ENCODE results near the gene AGAP1.

AGAP1 gene

GRCh38 chr2:235461763-235462414 lies 32.0 kb upstream of the AGAP1 start:
- H3K27me3 ChIP-seq (ENCODE audit: control insufficient read depth in 1 of 2, insufficient read depth in 2 of 2, low read length in 2 of 2): no peaks in the 10 kb centered on the region
- no peaks in the 10 kb centered on the region for H3K9me3 ChIP-seq (ENCODE audit: control insufficient read depth in 1 of 2, low read length in 2 of 2)

GRCh38 chr2:235462415-235462790 lies 31.4 kb upstream of the AGAP1 start:
- no peak overlapping the region for H3K4me3 ChIP-seq (ENCODE audit: low read depth in 1 of 2, low read length in 2 of 2)
- H3K4me1 ChIP-seq (ENCODE audit: control insufficient read depth in 1 of 2, insufficient read depth in 2 of 2, low read length in 2 of 2): no peaks in the 10 kb centered on the region
- H3K9me3 ChIP-seq (ENCODE audit: control insufficient read depth in 1 of 2, low read length in 2 of 2): no peaks in the 10 kb centered on the region
- H3K9ac ChIP-seq (ENCODE audit: low read depth in 1 of 2, low read length in 2 of 2): no peak overlapping the region
- no peaks in the 10 kb centered on the region for H3K27me3 ChIP-seq (ENCODE audit: control insufficient read depth in 1 of 2, insufficient read depth in 2 of 2, low read length in 2 of 2)
- H3K27ac ChIP-seq (ENCODE audit: low read depth, low read length): no peak overlapping the region
- no peaks in the 10 kb centered on the region for H3K36me3 ChIP-seq (ENCODE audit: control insufficient read depth in 1 of 2, insufficient read depth in 2 of 2, low read length in 2 of 2)

More at GRCh38 chr2:235461763-235462414, 32.0 kb upstream of the AGAP1 start:
- Histone ChIP-seq H3K27ac (ENCODE audit: low read depth, low read length) (no peak overlapping the region), H3K36me3 (ENCODE audit: control insufficient read depth in 1 of 2, insufficient read depth in 2 of 2, low read length in 2 of 2) (no peaks in the 10 kb centered on the region), H3K4me3 (ENCODE audit: low read depth in 1 of 2, low read length in 2 of 2) (no peak overlapping the region), H3K4me1 (ENCODE audit: control insufficient read depth in 1 of 2, insufficient read depth in 2 of 2, low read length in 2 of 2) (no peaks in the 10 kb centered on the region), H3K9ac (ENCODE audit: low read depth in 1 of 2, low read length in 2 of 2) (no peak overlapping the region)

GRCh38 chr2:235463893-235464292 lies 29.9 kb upstream of the AGAP1 start:
- H3K36me3 ChIP-seq (ENCODE audit: control insufficient read depth in 1 of 2, insufficient read depth in 2 of 2, low read length in 2 of 2): no peaks in the 10 kb centered on the region
- no peak overlapping the region for H3K4me3 ChIP-seq (ENCODE audit: low read depth in 1 of 2, low read length in 2 of 2)
- peaks cover 0 to 3% of the 10 kb centered on the region in 2 donors for H3K4me1 ChIP-seq (ENCODE audit: control insufficient read depth in 1 of 2, insufficient read depth in 2 of 2, low read length in 2 of 2)
- H3K27me3 ChIP-seq (ENCODE audit: control insufficient read depth in 1 of 2, insufficient read depth in 2 of 2, low read length in 2 of 2): no peaks in the 10 kb centered on the region
- H3K9ac ChIP-seq (ENCODE audit: low read depth in 1 of 2, low read length in 2 of 2): no peak overlapping the region
- no peaks in the 10 kb centered on the region for H3K9me3 ChIP-seq (ENCODE audit: control insufficient read depth in 1 of 2, low read length in 2 of 2)
- no peak overlapping the region for H3K27ac ChIP-seq (ENCODE audit: low read depth, low read length)

- H3K27me3 ChIP-seq (ENCODE audit: control insufficient read depth in 1 of 2, insufficient read depth in 2 of 2, low read length in 2 of 2): no peaks in the 10 kb centered on the region
- no peaks in the 10 kb centered on the region for H3K36me3 ChIP-seq (ENCODE audit: control insufficient read depth in 1 of 2, insufficient read depth in 2 of 2, low read length in 2 of 2)
Measured at GRCh38 chr2:235467588-235467987, 26.3 kb upstream of the AGAP1 start.

GRCh38 chr2:235468978-235469655 lies 24.7 kb upstream of the AGAP1 start:
- Histone ChIP-seq H3K4me1 (ENCODE audit: control insufficient read depth in 1 of 2, insufficient read depth in 2 of 2, low read length in 2 of 2) (peaks cover 0 to 4% of the 10 kb centered on the region in 2 donors), H3K36me3 (ENCODE audit: control insufficient read depth in 1 of 2, insufficient read depth in 2 of 2, low read length in 2 of 2) (no peaks in the 10 kb centered on the region), H3K9ac (ENCODE audit: low read depth in 1 of 2, low read length in 2 of 2) (no peak overlapping the region), H3K9me3 (ENCODE audit: control insufficient read depth in 1 of 2, low read length in 2 of 2) (no peaks in the 10 kb centered on the region), H3K27ac (ENCODE audit: low read depth, low read length) (no peak overlapping the region), H3K27me3 (ENCODE audit: control insufficient read depth in 1 of 2, insufficient read depth in 2 of 2, low read length in 2 of 2) (no peaks in the 10 kb centered on the region), H3K4me3 (ENCODE audit: low read depth in 1 of 2, low read length in 2 of 2) (no peak overlapping the region)

More at GRCh38 chr2:235467588-235467987, 26.3 kb upstream of the AGAP1 start:
- Histone ChIP-seq H3K4me1 (ENCODE audit: control insufficient read depth in 1 of 2, insufficient read depth in 2 of 2, low read length in 2 of 2) (peaks cover 0 to 4% of the 10 kb centered on the region in 2 donors), H3K9me3 (ENCODE audit: control insufficient read depth in 1 of 2, low read length in 2 of 2) (no peaks in the 10 kb centered on the region), H3K9ac (ENCODE audit: low read depth in 1 of 2, low read length in 2 of 2) (no peak overlapping the region), H3K4me3 (ENCODE audit: low read depth in 1 of 2, low read length in 2 of 2) (no peak overlapping the region), H3K27ac (ENCODE audit: low read depth, low read length) (no peak overlapping the region)

GRCh38 chr2:235471186-235471747 lies 22.6 kb upstream of the AGAP1 start:
- no peak overlapping the region for H3K4me3 ChIP-seq (ENCODE audit: low read depth in 1 of 2, low read length in 2 of 2)
- no peak overlapping the region for H3K9ac ChIP-seq (ENCODE audit: low read depth in 1 of 2, low read length in 2 of 2)
- no peaks in the 10 kb centered on the region for H3K9me3 ChIP-seq (ENCODE audit: control insufficient read depth in 1 of 2, low read length in 2 of 2)
- no peak overlapping the region for H3K27ac ChIP-seq (ENCODE audit: low read depth, low read length)
- H3K4me1 ChIP-seq (ENCODE audit: control insufficient read depth in 1 of 2, insufficient read depth in 2 of 2, low read length in 2 of 2): peaks cover 0 to 4% of the 10 kb centered on the region in 2 donors
- no peaks in the 10 kb centered on the region for H3K36me3 ChIP-seq (ENCODE audit: control insufficient read depth in 1 of 2, insufficient read depth in 2 of 2, low read length in 2 of 2)
- H3K27me3 ChIP-seq (ENCODE audit: control insufficient read depth in 1 of 2, insufficient read depth in 2 of 2, low read length in 2 of 2): no peaks in the 10 kb centered on the region

GRCh38 chr2:235472443-235472842 lies 21.4 kb upstream of the AGAP1 start:
- Histone ChIP-seq H3K27me3 (ENCODE audit: control insufficient read depth in 1 of 2, insufficient read depth in 2 of 2, low read length in 2 of 2) (no peaks in the 10 kb centered on the region), H3K4me3 (ENCODE audit: low read depth in 1 of 2, low read length in 2 of 2) (no peak overlapping the region), H3K36me3 (ENCODE audit: control insufficient read depth in 1 of 2, insufficient read depth in 2 of 2, low read length in 2 of 2) (no peaks in the 10 kb centered on the region), H3K4me1 (ENCODE audit: control insufficient read depth in 1 of 2, insufficient read depth in 2 of 2, low read length in 2 of 2) (peaks cover 0 to 4% of the 10 kb centered on the region in 2 donors), H3K9ac (ENCODE audit: low read depth in 1 of 2, low read length in 2 of 2) (no peak overlapping the region), H3K27ac (ENCODE audit: low read depth, low read length) (no peak overlapping the region), H3K9me3 (ENCODE audit: control insufficient read depth in 1 of 2, low read length in 2 of 2) (no peaks in the 10 kb centered on the region)

- Histone ChIP-seq H3K27ac (ENCODE audit: low read depth, low read length) (no peak overlapping the region), H3K27me3 (ENCODE audit: control insufficient read depth in 1 of 2, insufficient read depth in 2 of 2, low read length in 2 of 2) (no peaks in the 10 kb centered on the region), H3K4me3 (ENCODE audit: low read depth in 1 of 2, low read length in 2 of 2) (no peak overlapping the region), H3K9ac (ENCODE audit: low read depth in 1 of 2, low read length in 2 of 2) (no peak overlapping the region), H3K9me3 (ENCODE audit: control insufficient read depth in 1 of 2, low read length in 2 of 2) (no peaks in the 10 kb centered on the region), H3K36me3 (ENCODE audit: control insufficient read depth in 1 of 2, insufficient read depth in 2 of 2, low read length in 2 of 2) (no peaks in the 10 kb centered on the region), H3K4me1 (ENCODE audit: control insufficient read depth in 1 of 2, insufficient read depth in 2 of 2, low read length in 2 of 2) (peaks cover 0 to 3% of the 10 kb centered on the region in 2 donors)
Measured at GRCh38 chr2:235478609-235479008, 15.2 kb upstream of the AGAP1 start.

GRCh38 chr2:235479604-235480003 lies 14.2 kb upstream of the AGAP1 start:
- Histone ChIP-seq H3K27me3 (ENCODE audit: control insufficient read depth in 1 of 2, insufficient read depth in 2 of 2, low read length in 2 of 2) (no peaks in the 10 kb centered on the region), H3K27ac (ENCODE audit: low read depth, low read length) (no peak overlapping the region), H3K9me3 (ENCODE audit: control insufficient read depth in 1 of 2, low read length in 2 of 2) (no peaks in the 10 kb centered on the region), H3K4me3 (ENCODE audit: low read depth in 1 of 2, low read length in 2 of 2) (no peak overlapping the region), H3K36me3 (ENCODE audit: control insufficient read depth in 1 of 2, insufficient read depth in 2 of 2, low read length in 2 of 2) (no peaks in the 10 kb centered on the region), H3K4me1 (ENCODE audit: control insufficient read depth in 1 of 2, insufficient read depth in 2 of 2, low read length in 2 of 2) (peaks cover 0 to 3% of the 10 kb centered on the region in 2 donors), H3K9ac (ENCODE audit: low read depth in 1 of 2, low read length in 2 of 2) (no peak overlapping the region)

- Histone ChIP-seq H3K9me3 (ENCODE audit: control insufficient read depth in 1 of 2, low read length in 2 of 2) (no peaks in the 10 kb centered on the region), H3K4me1 (ENCODE audit: control insufficient read depth in 1 of 2, insufficient read depth in 2 of 2, low read length in 2 of 2) (peaks cover 0 to 3% of the 10 kb centered on the region in 2 donors)
Measured at GRCh38 chr2:235480614-235481013, 13.2 kb upstream of the AGAP1 start.

More at GRCh38 chr2:235480614-235481013, 13.2 kb upstream of the AGAP1 start:
- no peak overlapping the region for H3K4me3 ChIP-seq (ENCODE audit: low read depth in 1 of 2, low read length in 2 of 2)
- H3K36me3 ChIP-seq (ENCODE audit: control insufficient read depth in 1 of 2, insufficient read depth in 2 of 2, low read length in 2 of 2): no peaks in the 10 kb centered on the region
- H3K9ac ChIP-seq (ENCODE audit: low read depth in 1 of 2, low read length in 2 of 2): no peak overlapping the region
- H3K27ac ChIP-seq (ENCODE audit: low read depth, low read length): no peak overlapping the region
- H3K27me3 ChIP-seq (ENCODE audit: control insufficient read depth in 1 of 2, insufficient read depth in 2 of 2, low read length in 2 of 2): no peaks in the 10 kb centered on the region

All from duodenal mucosa (tissue), 2 donors.